RWPE2 (cell line): ENCODE measurements around the gene EXOC6B.
A peak's percentile ranks its signal among the peaks of the same experiment; 100 is the strongest.

Experiments used
- ATAC-seq: fragments of 200-7000 bp; cut with Tn5 transposase; 3 replicates; pipeline ENCODE4 v1.9.1; 2021; ENCODE audit warnings: low read depth
- DNase-seq: peaks from one replicate; pipeline ENCODE4 v3.0.0-alpha.2; 2020; ENCODE audit warnings: low spot score
- H3K27ac ChIP-seq: fragments of 450-650 bp; 2 replicates; pipeline ENCODE4 v1.5.1; 2017; ENCODE audit warnings: mild to moderate bottlenecking; ENCODE audit not compliant: poor library complexity, severe bottlenecking
- H3K27me3 ChIP-seq: fragments of 250-450 bp; sonication (Bioruptor Pico); 2 replicates; pipeline ENCODE4 v1.5.1; 2021; ENCODE audit warnings: mild to moderate bottlenecking, moderate library complexity; ENCODE audit not compliant: insufficient read depth, poor library complexity, severe bottlenecking
- H3K36me3 ChIP-seq: fragments of 250-450 bp; sonication (Bioruptor Pico); 2 replicates; pipeline ENCODE4 v1.5.1; 2020; ENCODE audit warnings: low read depth, mild to moderate bottlenecking, moderate library complexity
- H3K4me1 ChIP-seq: fragments of 250-450 bp; sonication (Bioruptor Pico); 2 replicates; pipeline ENCODE4 v1.5.1; 2021; ENCODE audit warnings: mild to moderate bottlenecking, moderate library complexity; ENCODE audit not compliant: insufficient read depth, poor library complexity, severe bottlenecking
- H3K4me3 ChIP-seq: fragments of 250-450 bp; sonication (Bioruptor Pico); 2 replicates; pipeline ENCODE4 v1.5.1; 2021; ENCODE audit warnings: mild to moderate bottlenecking, moderate library complexity; ENCODE audit not compliant: severe bottlenecking
- H3K9me3 ChIP-seq: fragments of 250-450 bp; sonication (Bioruptor Pico); 2 replicates; pipeline ENCODE4 v1.5.1; 2021; ENCODE audit warnings: mild to moderate bottlenecking, moderate library complexity; ENCODE audit not compliant: severe bottlenecking
- TF ChIP-seq, protein P1 (sequence below): fragments of 450-650 bp; IDR thresholded peaks from one replicate; pipeline ENCODE4 v1.5.1; 2017; ENCODE audit warnings: mild to moderate bottlenecking, moderate library complexity; ENCODE audit not compliant: poor library complexity, severe bottlenecking

EXOC6B gene

DNA sequence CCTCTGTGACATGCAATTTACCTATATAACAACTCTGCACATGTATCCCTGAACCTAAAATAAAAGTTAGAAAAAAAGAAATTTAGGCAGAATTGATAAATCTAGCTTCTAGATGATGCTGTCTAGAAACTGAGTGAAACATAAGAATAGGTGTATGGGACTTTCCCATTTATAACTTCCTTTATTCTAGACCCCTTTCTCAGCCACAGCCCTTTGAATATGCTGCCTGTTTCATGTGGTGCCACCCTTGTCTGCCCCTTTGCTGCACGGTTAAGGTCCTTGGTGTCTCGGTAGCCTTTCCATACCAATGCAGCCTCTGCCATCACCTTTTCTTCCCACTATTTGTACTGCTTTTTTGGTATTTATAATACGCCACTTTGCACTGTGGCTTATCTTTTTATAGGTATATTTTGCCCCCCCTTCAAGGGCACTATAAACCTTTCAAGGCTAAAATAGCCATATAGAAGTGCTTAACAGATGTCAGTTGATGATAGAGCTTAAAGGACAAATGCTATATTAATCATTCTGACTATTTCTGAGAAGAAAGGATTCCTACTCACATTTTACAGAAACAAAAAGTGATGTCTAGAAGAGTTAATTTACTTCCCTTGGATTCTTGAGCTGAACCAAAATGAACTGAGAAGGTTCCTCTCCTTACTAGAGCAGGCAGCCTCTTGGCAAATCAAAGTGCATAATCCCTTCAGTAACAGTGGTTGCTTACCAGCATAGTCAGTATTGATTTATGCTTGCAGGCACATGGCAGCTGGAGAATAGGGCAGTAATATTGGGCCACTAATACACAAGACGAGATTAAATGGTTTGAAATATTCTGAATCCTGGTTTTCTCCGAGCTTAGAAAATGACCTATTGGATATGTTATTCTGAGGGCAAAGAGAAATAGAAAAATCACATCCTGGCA is 590.1 kb downstream of the EXOC6B start:
- TF ChIP-seq, protein P1, sequence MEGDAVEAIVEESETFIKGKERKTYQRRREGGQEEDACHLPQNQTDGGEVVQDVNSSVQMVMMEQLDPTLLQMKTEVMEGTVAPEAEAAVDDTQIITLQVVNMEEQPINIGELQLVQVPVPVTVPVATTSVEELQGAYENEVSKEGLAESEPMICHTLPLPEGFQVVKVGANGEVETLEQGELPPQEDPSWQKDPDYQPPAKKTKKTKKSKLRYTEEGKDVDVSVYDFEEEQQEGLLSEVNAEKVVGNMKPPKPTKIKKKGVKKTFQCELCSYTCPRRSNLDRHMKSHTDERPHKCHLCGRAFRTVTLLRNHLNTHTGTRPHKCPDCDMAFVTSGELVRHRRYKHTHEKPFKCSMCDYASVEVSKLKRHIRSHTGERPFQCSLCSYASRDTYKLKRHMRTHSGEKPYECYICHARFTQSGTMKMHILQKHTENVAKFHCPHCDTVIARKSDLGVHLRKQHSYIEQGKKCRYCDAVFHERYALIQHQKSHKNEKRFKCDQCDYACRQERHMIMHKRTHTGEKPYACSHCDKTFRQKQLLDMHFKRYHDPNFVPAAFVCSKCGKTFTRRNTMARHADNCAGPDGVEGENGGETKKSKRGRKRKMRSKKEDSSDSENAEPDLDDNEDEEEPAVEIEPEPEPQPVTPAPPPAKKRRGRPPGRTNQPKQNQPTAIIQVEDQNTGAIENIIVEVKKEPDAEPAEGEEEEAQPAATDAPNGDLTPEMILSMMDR = no peak
- Histone ChIP-seq H3K9me3 (no peaks in the 10 kb centered on the region), H3K36me3 (no peaks in the 10 kb centered on the region), H3K27ac (peak overlapping the region; percentile 26), H3K27me3 (no peaks in the 10 kb centered on the region), H3K4me1 (peaks cover 13% of the 10 kb centered on the region), H3K4me3 (no peak overlapping the region)
- DNase-seq (no peak), ATAC-seq (0 out of 3 replicates have a peak, but pooled peaks have one; percentile 19)

DNA sequence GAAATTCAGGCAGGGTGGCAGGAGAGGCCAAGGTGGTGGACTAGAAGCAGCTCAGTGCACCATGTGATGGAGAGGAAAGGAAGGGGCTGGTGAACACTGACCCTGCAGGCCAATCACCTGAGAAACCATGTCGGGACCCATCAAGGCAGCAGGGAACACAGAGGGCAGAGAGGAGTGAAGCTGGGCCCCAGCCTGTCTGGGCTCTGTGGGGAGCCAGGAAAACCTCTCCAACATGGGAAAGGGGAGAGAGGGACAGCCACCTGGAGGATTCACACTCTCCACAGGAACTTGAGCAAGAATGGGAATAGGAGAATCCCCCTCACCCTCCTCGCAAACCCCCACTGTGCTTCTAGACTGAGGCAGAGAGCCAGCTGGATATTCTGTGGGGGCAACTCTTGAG is 592.6 kb downstream of the EXOC6B start:
- H3K27me3 ChIP-seq = no peaks in the 10 kb centered on the region
- H3K9me3 ChIP-seq = no peaks in the 10 kb centered on the region
- no peaks in the 10 kb centered on the region for H3K36me3 ChIP-seq
- ATAC-seq (no peak), DNase-seq (no peak)
- H3K27ac ChIP-seq = no peak overlapping the region
- TF ChIP-seq, protein P1 = no peak
- peaks cover 13% of the 10 kb centered on the region for H3K4me1 ChIP-seq
- no peak overlapping the region for H3K4me3 ChIP-seq

DNA sequence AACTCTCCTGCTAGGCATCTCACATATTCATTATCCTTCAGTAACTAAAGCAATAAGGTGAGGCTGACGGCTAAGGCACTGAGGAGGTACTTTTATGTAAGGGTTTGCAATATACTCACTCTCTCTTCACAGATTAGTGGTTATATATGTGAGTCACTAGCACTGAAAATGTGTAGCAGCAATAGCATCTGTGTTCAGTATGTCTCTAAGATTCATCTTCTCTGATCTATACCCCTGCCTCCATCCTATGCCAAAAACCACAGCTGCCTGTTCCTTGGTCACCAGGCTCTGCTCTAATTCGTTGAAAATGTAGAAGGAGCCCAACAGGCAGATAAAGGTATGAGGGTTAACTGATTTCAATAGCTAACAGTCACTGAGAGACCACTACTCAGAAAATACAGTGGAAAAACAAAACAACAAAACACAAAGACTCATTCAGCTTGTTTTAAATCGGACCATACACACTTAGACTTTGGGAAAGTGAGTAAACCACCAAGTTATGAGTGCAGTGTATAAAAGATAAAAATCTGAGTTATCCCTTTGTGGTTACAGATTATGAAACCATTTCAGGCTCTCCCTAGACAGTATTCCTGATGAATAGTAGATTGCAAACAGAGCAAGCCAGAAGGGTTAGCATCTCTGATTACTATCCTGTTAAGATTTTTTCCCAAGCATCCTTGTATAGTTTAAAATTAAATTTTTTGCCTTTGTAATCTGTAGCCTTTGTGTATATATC is 602.8 kb downstream of the EXOC6B start:
- ATAC-seq (peak; percentile 64; the same call in 2 of the 3 replicates), DNase-seq (no peak)
- Histone ChIP-seq H3K27me3 (no peaks in the 10 kb centered on the region), H3K4me3 (no peak overlapping the region), H3K27ac (no peak overlapping the region), H3K36me3 (no peaks in the 10 kb centered on the region), H3K9me3 (no peaks in the 10 kb centered on the region), H3K4me1 (no peaks in the 10 kb centered on the region)
- TF ChIP-seq, protein P1 = no peak

DNA sequence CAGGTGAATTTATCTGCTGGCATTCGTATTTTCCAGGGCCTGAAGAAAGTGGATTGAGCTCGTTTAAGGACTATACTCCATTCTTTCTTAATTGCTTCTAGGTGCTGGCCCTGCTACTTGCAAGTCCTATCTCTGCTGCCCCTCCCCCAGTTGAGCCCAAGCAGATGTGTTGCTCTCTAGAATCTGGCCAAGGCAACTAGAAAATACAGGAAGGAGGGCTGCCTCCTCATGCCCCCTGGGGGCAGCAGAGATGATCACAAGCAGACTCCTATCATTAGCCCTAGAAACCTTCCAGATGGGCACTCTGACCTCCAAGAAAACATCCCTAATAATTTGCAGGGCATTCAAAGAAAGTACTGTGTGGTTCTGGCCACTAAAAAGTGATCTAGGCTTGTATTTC is 605.7 kb downstream of the EXOC6B start:
- H3K4me3 ChIP-seq = no peak overlapping the region
- no peaks in the 10 kb centered on the region for H3K9me3 ChIP-seq
- no peaks in the 10 kb centered on the region for H3K27me3 ChIP-seq
- TF ChIP-seq, protein P1 = peak; percentile 35
- DNase-seq (no peak), ATAC-seq (no peak)
- no peaks in the 10 kb centered on the region for H3K36me3 ChIP-seq
- no peaks in the 10 kb centered on the region for H3K4me1 ChIP-seq
- H3K27ac ChIP-seq = no peak overlapping the region
